ENCODE data around the gene ZNF322.

The ZNF322 gene

DNA sequence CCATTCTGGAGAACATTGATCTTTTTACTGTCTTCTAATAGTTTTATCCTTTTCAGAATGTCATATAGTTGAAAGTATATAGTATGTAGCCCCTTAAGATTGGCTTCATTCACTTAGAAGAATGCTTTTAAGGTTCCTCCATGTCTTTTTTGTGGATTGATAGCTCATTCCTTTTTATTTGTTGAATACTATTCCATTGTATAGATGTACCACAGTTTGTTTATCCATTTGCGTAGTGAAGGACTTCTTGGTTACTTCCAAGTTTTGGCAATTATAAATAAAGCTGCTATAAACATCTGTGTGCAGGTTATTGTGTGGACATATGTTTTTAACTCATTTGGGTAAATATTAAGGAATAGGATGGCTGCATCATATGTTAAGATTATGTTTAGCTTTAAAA is 35.0 kb downstream of the ZNF322 start:
- DNase-seq (ENCODE audit: low read depth): no peak
- no peak overlapping the region for H3K4me3 ChIP-seq (ENCODE audit: low read length)
- TF ChIP-seq, protein P1, sequence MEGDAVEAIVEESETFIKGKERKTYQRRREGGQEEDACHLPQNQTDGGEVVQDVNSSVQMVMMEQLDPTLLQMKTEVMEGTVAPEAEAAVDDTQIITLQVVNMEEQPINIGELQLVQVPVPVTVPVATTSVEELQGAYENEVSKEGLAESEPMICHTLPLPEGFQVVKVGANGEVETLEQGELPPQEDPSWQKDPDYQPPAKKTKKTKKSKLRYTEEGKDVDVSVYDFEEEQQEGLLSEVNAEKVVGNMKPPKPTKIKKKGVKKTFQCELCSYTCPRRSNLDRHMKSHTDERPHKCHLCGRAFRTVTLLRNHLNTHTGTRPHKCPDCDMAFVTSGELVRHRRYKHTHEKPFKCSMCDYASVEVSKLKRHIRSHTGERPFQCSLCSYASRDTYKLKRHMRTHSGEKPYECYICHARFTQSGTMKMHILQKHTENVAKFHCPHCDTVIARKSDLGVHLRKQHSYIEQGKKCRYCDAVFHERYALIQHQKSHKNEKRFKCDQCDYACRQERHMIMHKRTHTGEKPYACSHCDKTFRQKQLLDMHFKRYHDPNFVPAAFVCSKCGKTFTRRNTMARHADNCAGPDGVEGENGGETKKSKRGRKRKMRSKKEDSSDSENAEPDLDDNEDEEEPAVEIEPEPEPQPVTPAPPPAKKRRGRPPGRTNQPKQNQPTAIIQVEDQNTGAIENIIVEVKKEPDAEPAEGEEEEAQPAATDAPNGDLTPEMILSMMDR (conservative IDR thresholded peaks at IDR 0.05; ENCODE audit: low read depth, low read length): no peak

DNA sequence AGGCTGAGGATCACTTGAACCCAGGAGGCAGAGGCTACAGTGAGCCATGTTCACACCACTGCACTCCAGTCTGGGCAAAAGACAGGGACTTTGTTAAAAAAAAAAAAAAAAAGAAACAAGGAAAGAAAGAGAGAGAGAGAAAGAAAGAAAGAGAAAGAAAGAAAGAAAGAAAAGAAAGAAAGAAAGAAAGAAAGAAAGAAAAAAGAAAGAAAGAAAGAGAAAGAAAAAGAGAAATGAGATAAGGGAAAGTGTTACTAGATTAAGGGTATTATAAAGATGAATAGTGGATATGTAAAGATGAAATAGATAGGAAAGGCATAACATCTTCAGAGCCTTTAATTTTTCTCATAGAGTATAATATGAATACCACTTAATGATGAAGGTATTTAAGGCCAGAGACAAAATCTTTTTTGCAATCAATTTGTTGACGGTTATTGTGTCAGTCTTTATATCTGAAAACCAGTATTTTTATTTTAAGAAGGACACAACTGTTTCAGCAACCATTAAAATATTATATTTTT is 36.1 kb downstream of the ZNF322 start:
- no peak for DNase-seq (ENCODE audit: low read depth)
- H3K4me3 ChIP-seq (ENCODE audit: low read length): no peak overlapping the region
- TF ChIP-seq, protein P1 (conservative IDR thresholded peaks at IDR 0.05; ENCODE audit: low read depth, low read length): no peak

DNA sequence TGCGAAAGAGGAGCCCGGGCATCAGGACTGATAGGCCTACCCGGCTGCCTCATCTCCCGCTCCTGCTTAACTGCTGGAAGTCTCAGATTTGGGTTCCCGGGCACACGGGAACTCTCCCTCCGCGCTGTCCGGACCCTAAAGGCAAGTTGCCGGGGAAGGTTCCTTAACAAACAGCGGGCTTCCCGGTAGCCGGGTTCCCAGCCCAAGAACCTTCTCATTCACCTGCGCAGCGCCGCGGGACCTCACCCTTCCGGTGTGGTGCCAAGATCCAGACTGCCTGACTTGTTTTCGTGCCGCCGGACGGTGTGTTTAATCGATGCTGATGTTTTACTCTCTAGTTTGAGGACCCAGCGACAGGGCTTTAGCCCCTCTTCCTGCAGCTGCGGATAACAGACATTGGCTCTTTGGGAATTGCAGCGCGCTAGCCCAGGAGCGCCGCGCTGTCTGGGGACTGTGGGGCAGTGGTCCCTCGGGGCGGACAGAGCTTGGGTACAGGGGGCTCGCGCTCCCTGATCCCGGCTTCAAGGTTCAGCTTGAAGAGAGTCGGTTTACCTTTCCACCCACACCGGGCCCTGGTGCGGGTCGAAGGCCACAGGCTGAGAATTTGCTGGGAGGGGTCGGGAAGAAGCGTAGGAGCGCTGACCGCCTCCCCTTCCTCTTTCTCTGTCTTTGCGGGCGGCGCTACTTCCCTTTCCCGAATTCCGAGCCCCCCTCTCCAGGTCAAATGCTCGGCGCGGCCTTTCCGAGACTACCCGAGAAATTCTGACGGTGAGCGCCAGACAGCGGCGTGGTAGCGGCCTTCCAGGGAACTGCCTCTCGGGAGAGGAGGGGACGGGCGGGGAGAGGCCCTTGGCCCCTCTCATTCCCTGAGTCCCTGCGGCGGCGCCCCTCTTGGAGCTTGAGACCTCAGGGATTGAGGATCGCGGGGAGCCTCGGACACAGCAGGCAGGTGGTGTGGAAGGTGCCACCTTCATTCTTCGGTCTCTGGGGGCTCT is 45.6 kb downstream of the ZNF322 start:
- TF ChIP-seq, protein P1 (conservative IDR thresholded peaks at IDR 0.05; ENCODE audit: low read depth, low read length): no peak
- DNase-seq (ENCODE audit: low read depth): no peak
- H3K4me3 ChIP-seq (ENCODE audit: low read length): peak overlapping the region; percentile 43

DNA sequence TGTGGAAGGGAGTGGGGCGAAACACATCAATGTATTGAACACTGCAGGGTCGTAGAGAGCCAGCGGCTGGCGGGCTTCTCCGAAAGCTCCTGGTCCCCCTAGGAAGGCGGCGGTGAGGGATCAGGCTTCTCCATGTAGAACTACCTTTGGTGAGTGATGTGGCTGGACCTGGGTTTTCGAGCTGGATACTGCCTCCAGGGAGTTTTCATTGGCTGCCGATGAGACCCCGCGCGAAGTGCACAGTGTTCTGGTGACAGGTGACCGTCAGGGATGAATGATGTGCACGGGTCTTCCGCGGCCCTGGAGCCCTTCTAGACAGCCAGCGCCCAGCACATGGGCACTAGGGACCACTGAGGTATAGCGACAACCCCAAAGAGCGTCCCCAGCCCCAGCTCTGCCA is 46.3 kb downstream of the ZNF322 start:
- no peak for DNase-seq (ENCODE audit: low read depth)
- TF ChIP-seq, protein P1 (conservative IDR thresholded peaks at IDR 0.05; ENCODE audit: low read depth, low read length): no peak
- H3K4me3 ChIP-seq (ENCODE audit: low read length): no peak overlapping the region

DNA sequence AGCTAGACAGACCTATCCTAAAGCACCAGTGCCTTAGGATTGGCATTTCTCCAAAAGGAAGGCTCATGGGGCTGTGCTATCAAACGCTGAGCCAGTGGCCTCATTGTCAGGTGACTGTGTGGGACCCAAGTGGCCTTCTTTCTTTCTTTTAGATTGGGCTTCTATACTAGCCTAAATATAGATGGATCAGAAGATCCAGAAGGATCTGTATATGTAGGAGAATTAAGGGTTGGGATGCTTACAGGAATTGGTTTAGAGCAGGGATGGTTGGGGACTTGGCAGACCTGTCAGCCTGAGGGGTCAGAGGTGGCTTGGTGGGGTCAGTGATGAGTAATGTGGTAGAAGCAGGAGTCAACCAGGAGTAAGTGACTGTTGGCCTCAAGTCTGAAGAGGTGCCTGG is 47.9 kb downstream of the ZNF322 start:
- no peak for DNase-seq (ENCODE audit: low read depth)
- TF ChIP-seq, protein P1 (conservative IDR thresholded peaks at IDR 0.05; ENCODE audit: low read depth, low read length): no peak
- H3K4me3 ChIP-seq (ENCODE audit: low read length): no peak overlapping the region

DNA sequence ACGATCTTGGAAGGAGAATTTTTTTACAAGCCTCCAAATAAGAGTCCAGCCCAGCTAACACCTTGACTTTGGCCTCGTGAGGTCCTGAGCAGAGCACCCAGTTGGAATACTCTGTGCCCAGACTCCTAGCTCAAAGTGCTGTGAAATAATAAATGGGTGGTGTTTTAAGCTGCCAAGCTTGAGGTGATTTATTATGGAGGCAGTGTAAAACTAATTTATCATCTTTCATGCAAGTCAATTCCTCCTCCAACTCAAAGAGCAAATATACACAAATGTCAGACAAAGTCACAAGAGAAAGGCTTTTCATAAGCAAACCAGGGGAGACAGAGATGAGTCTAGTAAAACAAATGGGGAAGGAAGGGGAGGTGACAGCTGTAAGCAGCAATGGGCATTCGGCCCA is 50.1 kb downstream of the ZNF322 start:
- H3K4me3 ChIP-seq (ENCODE audit: low read length): no peak overlapping the region
- DNase-seq (ENCODE audit: low read depth): no peak
- TF ChIP-seq, protein P1 (conservative IDR thresholded peaks at IDR 0.05; ENCODE audit: low read depth, low read length): no peak
